ENCODE data around the gene VPS72. TPM values are rescaled to one million over a fixed set of nuclear protein-coding genes. Genes with fewer than 3 reads are reported as not detected.

VPS72 gene
- total and polyA plus RNA-seq, 9 of the 15 experiments (the other 6 are each of a cell fraction or from before 2014, with no cell fraction given): 7.2 to 131 (median 75.7) TPM

- TF ChIP-seq JUND (IDR thresholded peaks at IDR 0.05; ENCODE audit: borderline replicate concordance, low read depth, low read length): peak; percentile 69
- peak; percentile 67; the same call in 2 of the 3 replicates for TF ChIP-seq JUND (tag; IDR thresholded peaks at IDR 0.05; ENCODE audit: borderline replicate concordance, low read depth, low read length)
- no peak for TF ChIP-seq ETS2 (tag; IDR thresholded peaks at IDR 0.05; ENCODE audit: borderline replicate concordance, poor library complexity, severe bottlenecking)
- no peak for TF ChIP-seq EP300 (IDR thresholded peaks at IDR 0.05; ENCODE audit: low read length)
- TF ChIP-seq SLC30A9 (CRISPR knock-in tag; IDR thresholded peaks at IDR 0.05): no peak
- no peak for TF ChIP-seq ZNF316 (IDR thresholded peaks at IDR 0.05)
- no peak for TF ChIP-seq ZNF449 (CRISPR knock-in tag; IDR thresholded peaks at IDR 0.05)
- TF ChIP-seq NCOR1 (IDR thresholded peaks at IDR 0.05): no peak; the same call in 1 of the 2 replicates
- peak; percentile 94 for TF ChIP-seq ELF4 (CRISPR knock-in tag; IDR thresholded peaks at IDR 0.05)
- peak in 1 of 2 experiments; percentile 92; a peak in 2 of 4 replicates for TF ChIP-seq KDM4B (IDR thresholded peaks at IDR 0.05; ENCODE audit: borderline replicate concordance in 2 of 2, low read depth in 1 of 2)
- no peak for TF ChIP-seq NCOA1 (IDR thresholded peaks at IDR 0.05; ENCODE audit: low read depth)
- TF ChIP-seq CEBPB (tag; IDR thresholded peaks at IDR 0.05): peak; percentile 57; the same call in 1 of the 2 replicates
- no peak for TF ChIP-seq ZMIZ1 (IDR thresholded peaks at IDR 0.05; ENCODE audit: low read depth in 2 of 2, low read length in 2 of 2)
- 0 out of 2 replicates have a peak, but pooled peaks have one; percentile 3 for TF ChIP-seq TAL1 (IDR thresholded peaks at IDR 0.05)
- peak; percentile 77; the same call in 1 of the 2 replicates for TF ChIP-seq PHF8 (IDR thresholded peaks at IDR 0.05; ENCODE audit: borderline replicate concordance, low read length)
- TF ChIP-seq CHAMP1 (IDR thresholded peaks at IDR 0.05): no peak
- no peak for TF ChIP-seq RAD51 (IDR thresholded peaks at IDR 0.05; ENCODE audit: borderline replicate concordance, low read depth)
- peak; percentile 64 for TF ChIP-seq SIN3B (IDR thresholded peaks at IDR 0.05; ENCODE audit: low read depth)
- TF ChIP-seq THRAP3 (IDR thresholded peaks at IDR 0.05; ENCODE audit: borderline replicate concordance): no peak
- TF ChIP-seq TGIF2 (CRISPR knock-in tag; IDR thresholded peaks at IDR 0.05): no peak
- no peak for TF ChIP-seq BRCA1 (IDR thresholded peaks at IDR 0.05)
- TF ChIP-seq BRCA1 (CRISPR knock-in tag; IDR thresholded peaks at IDR 0.05): no peak
Measured at GRCh38 chr1:151165738-151166504, 24.1 kb downstream of the VPS72 start, which contains the start of the genes LYSMD1 and SCNM1 (continued).

All from K562 (cell line).